NCI-H526 treated with DMSO at 0.1 percent for 48 hours (cell line): ENCODE measurements around the gene RAB22A.
A peak's percentile ranks its signal among the peaks of the same experiment; 100 is the strongest.

Experiments
- DNase-seq: peaks from one replicate; lab custom pipeline; 2025; lab: John Stamatoyannopoulos, UW

Gene RAB22A, protein sequence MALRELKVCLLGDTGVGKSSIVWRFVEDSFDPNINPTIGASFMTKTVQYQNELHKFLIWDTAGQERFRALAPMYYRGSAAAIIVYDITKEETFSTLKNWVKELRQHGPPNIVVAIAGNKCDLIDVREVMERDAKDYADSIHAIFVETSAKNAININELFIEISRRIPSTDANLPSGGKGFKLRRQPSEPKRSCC

GRCh38 chr20:58309591-58310290 lies at the start of gene RAB22A:
Gene RAB22A, plus strand, starts transcription at chr20:58309715. Its CDS starts 262 bp downstream, at chr20:58309977.
- peak; percentile 34 for DNase-seq

DNA sequence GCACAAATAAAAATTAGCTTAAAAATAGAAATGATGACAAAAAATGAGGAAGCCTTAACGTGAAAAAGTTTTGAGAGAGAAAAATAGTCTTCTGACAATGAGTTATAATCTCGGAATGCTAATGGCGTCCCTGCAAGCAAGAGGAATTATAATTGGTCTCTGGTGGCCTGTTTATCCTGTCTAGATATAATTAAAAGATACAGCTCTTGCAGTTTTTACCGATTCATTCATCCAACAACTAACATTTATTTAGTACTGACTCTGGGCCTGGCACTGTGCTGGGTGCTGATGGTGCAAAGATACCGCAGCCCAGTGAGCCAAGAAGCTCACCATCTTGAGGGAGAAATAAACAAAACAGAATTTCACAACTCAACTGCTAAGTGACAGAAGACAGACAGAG lies 49.5 kb upstream of the RAB22A start:
- DNase-seq: no peak

GRCh38 chr20:58261660-58262059 lies 47.9 kb upstream of the RAB22A start:
- no peak for DNase-seq

GRCh38 chr20:58264271-58264670 lies 45.2 kb upstream of the RAB22A start:
- no peak for DNase-seq

DNA sequence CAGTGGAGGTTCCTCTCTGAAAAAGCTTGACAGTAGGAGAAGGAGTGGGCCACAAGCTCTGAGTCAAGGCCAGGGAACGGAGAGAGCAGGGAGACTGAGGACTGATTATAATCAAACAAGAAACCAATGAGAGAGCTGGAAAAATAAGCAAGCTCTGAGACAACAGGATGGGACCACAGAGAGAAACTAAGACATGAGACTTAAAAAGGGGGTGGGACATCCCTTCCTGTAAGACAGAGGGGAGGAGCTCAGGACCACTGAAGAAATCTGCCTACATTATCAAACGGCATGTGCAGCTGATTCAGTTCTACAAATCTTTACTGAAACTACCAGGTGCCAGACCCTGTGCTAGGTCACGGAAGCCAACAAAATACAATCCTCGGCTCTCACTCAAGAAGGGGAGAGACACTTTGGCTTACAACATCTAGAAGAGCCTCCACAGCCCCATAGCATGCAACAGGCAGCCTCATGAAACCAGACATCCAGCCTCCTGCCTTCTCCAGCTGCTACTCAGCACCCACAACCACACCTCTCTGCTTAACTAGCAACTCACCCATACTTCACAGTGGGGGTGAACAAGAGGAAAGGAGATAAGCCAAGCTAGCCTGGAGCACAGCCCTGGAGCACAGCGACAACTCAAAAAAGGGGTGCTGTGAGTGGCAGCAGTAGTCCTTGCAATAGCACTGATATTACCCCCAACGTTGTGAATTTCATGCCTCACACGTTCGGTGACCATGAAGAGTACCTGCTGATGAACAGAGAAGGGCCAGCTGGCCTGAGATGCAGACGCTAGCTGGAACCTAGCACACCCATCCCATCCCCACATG lies 41.9 kb upstream of the RAB22A start:
- no peak for DNase-seq

DNA sequence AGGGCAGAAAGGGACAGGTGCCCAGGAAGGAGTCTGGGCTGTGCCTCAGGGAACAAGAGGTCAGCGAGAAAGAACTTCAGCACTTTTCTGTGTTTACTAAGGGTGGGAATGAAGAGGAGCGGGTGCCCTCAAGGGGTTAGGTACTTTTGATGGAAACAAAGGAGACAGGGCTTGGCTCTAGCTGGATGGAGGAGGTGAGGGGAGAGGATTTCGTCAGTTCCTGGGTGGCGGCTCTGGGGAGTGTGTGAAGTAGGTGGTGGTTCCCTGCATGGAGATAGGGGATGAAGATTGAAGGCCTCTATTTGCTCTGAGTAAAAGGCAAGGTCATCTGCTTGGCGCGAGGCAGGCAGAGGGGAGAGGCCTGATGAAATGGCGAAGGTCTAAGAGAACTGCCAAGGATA lies 41.1 kb upstream of the RAB22A start:
- no peak for DNase-seq

GRCh38 chr20:58268936-58269619 lies 40.4 kb upstream of the RAB22A start:
- DNase-seq: no peak

- DNase-seq: peak; percentile 2
Observed at GRCh38 chr20:58271606-58272351, 37.7 kb upstream of the RAB22A start.

- no peak for DNase-seq
Observed at GRCh38 chr20:58274384-58274783, 35.1 kb upstream of the RAB22A start.

DNA sequence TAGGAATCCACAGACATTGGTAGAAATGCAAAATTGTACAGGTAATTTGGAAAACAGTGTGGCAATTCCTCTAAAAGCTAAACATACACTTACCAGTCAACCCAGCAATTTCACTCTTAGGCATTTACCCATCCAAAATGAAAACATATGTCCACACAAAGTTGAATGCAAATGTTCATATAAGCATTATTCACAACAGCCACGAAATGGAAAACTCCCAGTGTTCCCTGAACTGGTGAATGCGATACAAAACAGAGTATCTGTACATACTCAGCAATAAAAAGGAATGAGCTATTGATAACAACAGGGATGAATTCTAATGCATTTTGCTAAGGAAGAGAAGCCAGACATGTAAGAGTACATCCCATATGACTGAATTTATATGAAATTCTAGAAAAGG lies 32.4 kb upstream of the RAB22A start:
- DNase-seq: peak; percentile 25

GRCh38 chr20:58277578-58278472 lies 31.7 kb upstream of the RAB22A start:
- no peak for DNase-seq

DNA sequence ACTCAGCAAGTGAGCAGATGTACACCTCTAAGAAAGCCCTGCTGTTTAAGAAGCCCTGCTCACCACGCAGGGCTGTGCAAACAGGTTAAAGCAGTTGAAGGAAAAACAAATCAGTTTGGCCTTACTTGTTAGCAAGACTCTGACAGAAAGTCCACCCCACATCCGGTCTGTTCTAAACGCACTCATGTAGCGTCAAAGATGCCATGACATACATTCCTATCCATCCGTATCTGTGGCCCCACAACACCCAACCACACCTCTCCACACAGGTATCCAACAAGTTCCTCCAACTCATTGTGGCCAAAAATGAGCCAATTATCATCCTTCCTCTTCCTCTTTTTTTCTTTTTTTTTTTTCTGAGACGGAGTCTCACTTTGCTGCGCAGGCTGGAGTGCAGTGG lies 22.8 kb upstream of the RAB22A start:
- DNase-seq: no peak

DNA sequence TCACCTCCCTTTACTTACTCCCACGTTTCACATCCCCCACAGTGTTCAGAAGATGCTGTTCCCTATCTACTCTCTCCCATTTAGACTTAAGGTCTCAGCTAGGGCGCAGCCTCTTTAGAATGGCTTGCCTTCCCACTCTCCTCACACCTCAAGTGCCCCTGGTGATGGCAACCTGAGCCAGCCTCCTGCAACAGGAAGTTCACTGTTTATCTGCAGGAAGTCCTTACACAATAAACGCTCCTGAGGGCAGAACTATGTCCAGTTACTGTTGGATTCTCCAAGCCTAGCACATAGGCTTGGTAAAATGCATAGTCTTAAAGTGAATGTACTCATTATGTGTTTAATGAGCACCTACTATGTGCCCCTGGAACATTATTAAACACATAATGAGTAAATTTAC lies 21.9 kb upstream of the RAB22A start:
- DNase-seq: no peak

- DNase-seq: no peak
Observed at GRCh38 chr20:58289143-58289542, 20.4 kb upstream of the RAB22A start.

DNA sequence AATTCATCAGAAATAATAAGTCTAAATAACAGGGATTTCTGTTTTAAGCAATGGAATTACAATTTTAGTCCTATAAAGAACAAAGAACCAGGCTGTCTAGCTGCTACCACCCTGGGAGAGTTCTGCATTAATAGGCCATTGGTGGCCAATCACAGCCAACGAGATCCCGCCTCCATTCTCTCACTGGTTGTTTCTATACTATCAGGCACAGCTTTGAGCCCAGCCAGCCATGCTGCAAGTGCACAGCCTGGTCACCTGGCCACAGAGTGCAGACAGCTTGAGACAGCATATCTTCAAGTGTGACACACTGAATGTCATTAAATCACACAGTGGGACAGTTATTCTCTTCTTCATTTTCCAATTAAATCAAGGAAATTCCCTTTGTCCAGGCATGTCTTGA lies 16.1 kb upstream of the RAB22A start:
- DNase-seq: no peak

DNA sequence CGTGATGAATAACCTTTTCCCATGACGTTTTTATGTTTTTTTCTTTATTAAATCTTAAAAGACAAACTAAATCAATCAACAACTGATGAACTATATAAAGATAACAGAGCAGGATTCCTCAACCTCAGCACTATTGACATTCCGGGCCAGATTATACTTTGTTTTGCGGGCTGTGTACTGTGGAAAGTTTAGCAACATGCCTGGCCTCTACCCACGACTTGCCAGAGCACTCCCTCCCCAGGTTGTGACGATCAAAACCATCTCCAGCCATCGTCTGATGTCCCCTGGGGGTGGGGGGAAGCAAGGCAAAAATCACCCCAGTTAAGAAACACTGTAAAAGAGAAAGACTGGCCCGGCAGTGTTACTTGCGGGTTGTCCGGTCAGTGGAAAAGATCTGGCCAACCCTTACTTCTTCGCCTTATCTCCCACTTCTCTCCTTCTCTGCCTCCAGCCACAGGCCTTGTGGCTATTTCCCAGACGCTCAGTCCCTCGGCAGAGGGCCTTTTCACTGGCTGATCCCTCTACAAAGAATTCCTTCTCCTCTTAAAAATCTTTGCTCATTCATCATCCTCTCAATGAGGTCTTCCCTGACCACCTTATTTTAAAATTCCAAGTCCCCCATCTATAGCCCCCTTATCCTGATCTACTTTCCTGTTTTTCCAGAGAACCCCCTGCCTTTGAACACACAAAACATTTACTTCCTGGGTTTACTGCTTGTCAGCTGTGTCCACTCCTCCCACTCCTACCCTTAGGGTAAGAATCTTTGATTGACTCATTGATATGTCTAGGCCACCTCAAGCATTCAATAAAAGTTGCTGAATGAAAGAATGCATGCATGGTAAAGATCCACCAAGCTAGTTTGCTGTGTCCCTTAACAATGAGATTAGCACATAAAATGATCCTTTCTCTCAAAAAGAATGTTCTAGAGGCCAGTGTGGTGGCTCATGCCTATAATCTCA lies 14.7 kb upstream of the RAB22A start:
- DNase-seq: no peak

- DNase-seq: no peak
Observed at GRCh38 chr20:58296051-58296837, 13.3 kb upstream of the RAB22A start.

GRCh38 chr20:58297394-58297793 lies 12.1 kb upstream of the RAB22A start:
- DNase-seq: no peak

- DNase-seq: no peak
Observed at GRCh38 chr20:58300321-58300720, 9.2 kb upstream of the RAB22A start.
